Astrocyte of the cerebellum (primary cell): ENCODE results near the gene C15orf62.

Experiments used
- DNase-seq: peaks from one replicate; pipeline ENCODE4 v3.0.0-alpha.2; 2011; ENCODE audit warnings: low read depth
- H3K4me3 ChIP-seq: 2 replicates; pipeline ENCODE4 v1.5.1; 2011; ENCODE audit warnings: mild to moderate bottlenecking, low read depth, low read length, moderate library complexity
- in situ Hi-C: cut with HindIII; loops from 2 replicates; pipeline ENCODE4 v1.10.0; 2017; ENCODE audit warnings: low sequenced_read_pairs
- TF ChIP-seq, protein P1 (sequence below): IDR thresholded peaks from 2 replicates; pipeline ENCODE4 v1.5.1; 2012; ENCODE audit warnings: low read length, low read depth, moderate library complexity, mild to moderate bottlenecking; ENCODE audit errors: missing control alignments

The C15orf62 gene

GRCh38 chr15:40744815-40745152 lies 25.0 kb upstream of the C15orf62 start:
- TF ChIP-seq, protein P1, sequence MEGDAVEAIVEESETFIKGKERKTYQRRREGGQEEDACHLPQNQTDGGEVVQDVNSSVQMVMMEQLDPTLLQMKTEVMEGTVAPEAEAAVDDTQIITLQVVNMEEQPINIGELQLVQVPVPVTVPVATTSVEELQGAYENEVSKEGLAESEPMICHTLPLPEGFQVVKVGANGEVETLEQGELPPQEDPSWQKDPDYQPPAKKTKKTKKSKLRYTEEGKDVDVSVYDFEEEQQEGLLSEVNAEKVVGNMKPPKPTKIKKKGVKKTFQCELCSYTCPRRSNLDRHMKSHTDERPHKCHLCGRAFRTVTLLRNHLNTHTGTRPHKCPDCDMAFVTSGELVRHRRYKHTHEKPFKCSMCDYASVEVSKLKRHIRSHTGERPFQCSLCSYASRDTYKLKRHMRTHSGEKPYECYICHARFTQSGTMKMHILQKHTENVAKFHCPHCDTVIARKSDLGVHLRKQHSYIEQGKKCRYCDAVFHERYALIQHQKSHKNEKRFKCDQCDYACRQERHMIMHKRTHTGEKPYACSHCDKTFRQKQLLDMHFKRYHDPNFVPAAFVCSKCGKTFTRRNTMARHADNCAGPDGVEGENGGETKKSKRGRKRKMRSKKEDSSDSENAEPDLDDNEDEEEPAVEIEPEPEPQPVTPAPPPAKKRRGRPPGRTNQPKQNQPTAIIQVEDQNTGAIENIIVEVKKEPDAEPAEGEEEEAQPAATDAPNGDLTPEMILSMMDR = no peak
- no peak overlapping the region for H3K4me3 ChIP-seq
- in situ Hi-C loops = no loop called here
- no peak for DNase-seq

- no peak for DNase-seq
- TF ChIP-seq, protein P1 = no peak
- in situ Hi-C loops = no loop called here
- no peak overlapping the region for H3K4me3 ChIP-seq
These were observed 22.8 kb upstream of the C15orf62 start for GRCh38 chr15:40746916-40747418.

DNA sequence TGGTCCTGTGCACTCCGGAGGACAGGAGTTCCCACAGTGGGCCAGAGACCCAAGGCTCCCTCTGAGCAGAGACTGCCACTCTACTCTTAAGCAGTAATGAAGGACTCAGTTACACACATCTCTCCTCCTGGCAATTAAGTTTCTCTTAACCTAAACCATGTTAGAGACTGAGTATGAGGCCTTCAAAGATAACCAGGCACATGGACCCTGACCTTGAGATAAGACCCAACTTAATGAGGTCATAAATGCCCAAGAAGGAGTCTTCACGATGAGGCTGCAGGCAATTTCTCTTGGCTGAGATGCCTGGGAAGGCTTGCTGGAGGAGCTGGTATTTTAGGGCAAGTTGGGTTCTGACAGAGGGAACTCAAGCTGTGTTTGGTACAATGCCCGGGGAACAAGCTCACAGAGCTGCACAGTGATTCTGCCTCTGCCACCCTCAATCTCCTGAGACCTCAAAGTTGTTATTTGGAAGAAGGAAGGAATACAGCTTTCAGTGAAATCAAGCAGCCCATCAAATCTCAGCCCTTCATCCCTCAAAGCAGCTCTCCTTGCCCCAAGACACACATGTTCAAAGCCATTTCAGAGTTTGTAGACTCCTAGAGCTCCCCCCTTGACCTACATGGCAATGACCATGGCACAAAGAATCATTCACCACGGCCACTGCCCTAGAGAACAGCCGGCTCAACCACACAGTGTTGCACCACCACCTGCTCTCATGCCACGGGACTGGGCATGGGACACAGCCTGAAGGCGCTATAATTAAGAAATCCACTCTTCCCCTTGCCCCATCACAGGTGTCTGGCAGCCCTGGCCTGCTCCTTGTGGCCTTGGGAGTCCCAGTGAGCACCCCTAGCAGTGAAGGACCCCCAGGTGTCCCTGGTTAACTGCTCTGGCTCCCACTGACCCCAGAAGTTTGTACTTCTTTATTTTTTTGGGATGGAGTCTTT lies 21.8 kb upstream of the C15orf62 start:
- DNase-seq = no peak
- TF ChIP-seq, protein P1 = no peak
- H3K4me3 ChIP-seq = no peak overlapping the region
- in situ Hi-C loops = no loop called here

DNA sequence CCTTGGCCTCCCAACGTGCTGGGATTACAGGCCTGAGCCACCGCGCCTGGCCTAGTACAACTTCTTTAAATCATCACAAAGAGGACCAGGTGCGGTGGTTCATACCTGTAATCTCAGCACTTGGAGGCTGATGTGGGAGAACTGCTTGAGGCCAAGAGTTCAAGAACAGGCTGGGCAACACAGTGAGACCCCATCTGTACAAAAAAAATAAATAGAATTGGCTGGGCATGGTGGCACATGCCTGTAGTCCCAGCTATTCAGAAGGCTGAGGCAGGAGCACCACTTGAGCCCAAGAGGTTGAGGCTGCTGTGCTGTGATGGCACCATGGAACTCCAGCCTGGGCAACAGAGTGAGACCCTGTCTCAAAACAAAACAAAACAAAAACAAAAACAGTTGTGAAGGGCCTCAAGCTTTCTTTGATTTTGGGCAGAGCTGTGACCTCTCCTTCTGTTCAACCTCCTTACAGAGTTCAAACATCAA lies 20.6 kb upstream of the C15orf62 start:
- DNase-seq = no peak
- in situ Hi-C loops = no loop called here
- H3K4me3 ChIP-seq = no peak overlapping the region
- TF ChIP-seq, protein P1 = no peak

- in situ Hi-C loops = no loop called here
- H3K4me3 ChIP-seq = no peak overlapping the region
- TF ChIP-seq, protein P1 = no peak
- DNase-seq = no peak
These were observed 18.9 kb upstream of the C15orf62 start for GRCh38 chr15:40750885-40751284.

- TF ChIP-seq, protein P1 = no peak
- no peak for DNase-seq
- in situ Hi-C loops = no loop called here
- no peak overlapping the region for H3K4me3 ChIP-seq
These were observed 18.0 kb upstream of the C15orf62 start for GRCh38 chr15:40751745-40752144.
